ENCODE data around the gene VIT. TPM values are rescaled to one million over a fixed set of nuclear protein-coding genes. Genes with fewer than 3 reads are reported as not detected.

Gene VIT
- total and polyA plus RNA-seq, 2 experiments from 2014 or later, result not detected

GRCh38 chr2:36695746-36696415, 626 bp upstream of the VIT start:
- no peak overlapping the region for H2AFZ ChIP-seq
- H3K4me2 ChIP-seq, result no peak overlapping the region
- ATAC-seq, result peak; percentile 50; the same call in 1 of the 3 replicates
- H3K4me3 ChIP-seq, result no peak overlapping the region
- Mint-ChIP-seq H3K27me3 (ENCODE audit: insufficient read depth, low read depth, poor library complexity) (no peaks in the 10 kb centered on the region), H3K4me1 (peaks cover 8% of the 10 kb centered on the region), H3K27ac (no peak overlapping the region), H3K9me3 (no peaks in the 10 kb centered on the region), H3K4me3 (no peak overlapping the region), H3K36me3 (ENCODE audit: low read depth) (no peaks in the 10 kb centered on the region)
- TF ChIP-seq, protein P1, sequence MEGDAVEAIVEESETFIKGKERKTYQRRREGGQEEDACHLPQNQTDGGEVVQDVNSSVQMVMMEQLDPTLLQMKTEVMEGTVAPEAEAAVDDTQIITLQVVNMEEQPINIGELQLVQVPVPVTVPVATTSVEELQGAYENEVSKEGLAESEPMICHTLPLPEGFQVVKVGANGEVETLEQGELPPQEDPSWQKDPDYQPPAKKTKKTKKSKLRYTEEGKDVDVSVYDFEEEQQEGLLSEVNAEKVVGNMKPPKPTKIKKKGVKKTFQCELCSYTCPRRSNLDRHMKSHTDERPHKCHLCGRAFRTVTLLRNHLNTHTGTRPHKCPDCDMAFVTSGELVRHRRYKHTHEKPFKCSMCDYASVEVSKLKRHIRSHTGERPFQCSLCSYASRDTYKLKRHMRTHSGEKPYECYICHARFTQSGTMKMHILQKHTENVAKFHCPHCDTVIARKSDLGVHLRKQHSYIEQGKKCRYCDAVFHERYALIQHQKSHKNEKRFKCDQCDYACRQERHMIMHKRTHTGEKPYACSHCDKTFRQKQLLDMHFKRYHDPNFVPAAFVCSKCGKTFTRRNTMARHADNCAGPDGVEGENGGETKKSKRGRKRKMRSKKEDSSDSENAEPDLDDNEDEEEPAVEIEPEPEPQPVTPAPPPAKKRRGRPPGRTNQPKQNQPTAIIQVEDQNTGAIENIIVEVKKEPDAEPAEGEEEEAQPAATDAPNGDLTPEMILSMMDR (conservative IDR thresholded peaks at IDR 0.05; ENCODE audit: low read depth in 2 of 2), result peak; percentile 23 to 56
- no peak for TF ChIP-seq STAT1 (IDR thresholded peaks at IDR 0.05; ENCODE audit: unreplicated experiment)
- H3K4me1 ChIP-seq (ENCODE audit: insufficient read depth), result peaks cover under 1% of the 10 kb centered on the region; the same call in 1 of the 2 replicates
- H3K9me2 ChIP-seq (ENCODE audit: insufficient read depth), result no peaks in the 10 kb centered on the region
- H3K27ac ChIP-seq (ENCODE audit: low read depth), result no peak overlapping the region
- no peaks in the 10 kb centered on the region for H3F3A ChIP-seq (replicated peaks; ENCODE audit: low read depth)
- DNase-seq (ENCODE audit: low spot score), result peak; percentile 29
- no peaks in the 10 kb centered on the region for H3K36me3 ChIP-seq (ENCODE audit: insufficient read depth)
- H3K79me2 ChIP-seq (replicated peaks; ENCODE audit: insufficient read depth), result no peaks in the 10 kb centered on the region
- no peaks in the 10 kb centered on the region for H3K27me3 ChIP-seq (ENCODE audit: insufficient read depth)
- H4K20me1 ChIP-seq (replicated peaks; ENCODE audit: insufficient read depth), result no peaks in the 10 kb centered on the region

GRCh38 chr2:36697424-36698066, 1.0 kb downstream of the VIT start:
- Histone ChIP-seq H3K36me3 (ENCODE audit: insufficient read depth) (no peaks in the 10 kb centered on the region), H4K20me1 (replicated peaks; ENCODE audit: insufficient read depth) (no peaks in the 10 kb centered on the region), H3K4me1 (ENCODE audit: insufficient read depth) (peaks cover 10% of the 10 kb centered on the region; the same call in 1 of the 2 replicates), H3K4me3 (no peak overlapping the region), H3K4me2 (no peak overlapping the region), H3K27me3 (ENCODE audit: insufficient read depth) (no peaks in the 10 kb centered on the region), H2AFZ (no peak overlapping the region), H3K79me2 (replicated peaks; ENCODE audit: insufficient read depth) (no peaks in the 10 kb centered on the region), H3K9me2 (ENCODE audit: insufficient read depth) (no peaks in the 10 kb centered on the region), H3K27ac (ENCODE audit: low read depth) (no peak overlapping the region), H3F3A (replicated peaks; ENCODE audit: low read depth) (no peaks in the 10 kb centered on the region)
- Mint-ChIP-seq H3K9me3 (no peaks in the 10 kb centered on the region), H3K27ac (no peak overlapping the region), H3K4me1 (peaks cover 19% of the 10 kb centered on the region), H3K36me3 (ENCODE audit: low read depth) (no peaks in the 10 kb centered on the region), H3K4me3 (no peak overlapping the region), H3K27me3 (ENCODE audit: insufficient read depth, low read depth, poor library complexity) (no peaks in the 10 kb centered on the region)
- DNase-seq (ENCODE audit: low spot score), result no peak
- ATAC-seq, result no peak
- TF ChIP-seq CREB1 (CRISPR knock-in tag; IDR thresholded peaks at IDR 0.05; ENCODE audit: low read depth) (no peak), EZH2 (IDR thresholded peaks at IDR 0.05; ENCODE audit: low read depth, unreplicated experiment) (no peak), STAT1 (IDR thresholded peaks at IDR 0.05; ENCODE audit: unreplicated experiment) (no peak), REST (IDR thresholded peaks at IDR 0.05; ENCODE audit: unreplicated experiment) (no peak)

All from GM23338 (cell line).